RWPE2 (cell line): Measurements from ENCODE around the gene UTP25.
A peak's percentile ranks its signal among the peaks of the same experiment; 100 is the strongest.
"Not testable (repeated sequence)": the region's sequence is repeated elsewhere in the genome, so short reads cannot be mapped to it uniquely, and the experiment has no call there.

Experiments
- ATAC-seq: fragments of 200-7000 bp; cut with Tn5 transposase; 3 replicates; pipeline ENCODE4 v1.9.1; 2021; ENCODE audit warnings: low read depth
- DNase-seq: peaks from one replicate; pipeline ENCODE4 v3.0.0-alpha.2; 2020; ENCODE audit warnings: low spot score
- H3K27ac ChIP-seq: fragments of 450-650 bp; 2 replicates; pipeline ENCODE4 v1.5.1; 2017; ENCODE audit warnings: mild to moderate bottlenecking; ENCODE audit not compliant: poor library complexity, severe bottlenecking
- H3K27me3 ChIP-seq: fragments of 250-450 bp; sonication (Bioruptor Pico); 2 replicates; pipeline ENCODE4 v1.5.1; 2021; ENCODE audit warnings: mild to moderate bottlenecking, moderate library complexity; ENCODE audit not compliant: insufficient read depth, poor library complexity, severe bottlenecking
- H3K36me3 ChIP-seq: fragments of 250-450 bp; sonication (Bioruptor Pico); 2 replicates; pipeline ENCODE4 v1.5.1; 2020; ENCODE audit warnings: low read depth, mild to moderate bottlenecking, moderate library complexity
- H3K4me1 ChIP-seq: fragments of 250-450 bp; sonication (Bioruptor Pico); 2 replicates; pipeline ENCODE4 v1.5.1; 2021; ENCODE audit warnings: mild to moderate bottlenecking, moderate library complexity; ENCODE audit not compliant: insufficient read depth, poor library complexity, severe bottlenecking
- H3K4me3 ChIP-seq: fragments of 250-450 bp; sonication (Bioruptor Pico); 2 replicates; pipeline ENCODE4 v1.5.1; 2021; ENCODE audit warnings: mild to moderate bottlenecking, moderate library complexity; ENCODE audit not compliant: severe bottlenecking
- H3K9me3 ChIP-seq: fragments of 250-450 bp; sonication (Bioruptor Pico); 2 replicates; pipeline ENCODE4 v1.5.1; 2021; ENCODE audit warnings: mild to moderate bottlenecking, moderate library complexity; ENCODE audit not compliant: severe bottlenecking
- CTCF ChIP-seq: fragments of 450-650 bp; IDR thresholded peaks from one replicate; pipeline ENCODE4 v1.5.1; 2017; ENCODE audit warnings: mild to moderate bottlenecking, moderate library complexity; ENCODE audit not compliant: poor library complexity, severe bottlenecking

UTP25 gene

GRCh38 chr1:209899948-209900347 is 72.2 kb downstream of the UTP25 start:
- Histone ChIP-seq H3K4me3 (no peak overlapping the region), H3K27ac (peak overlapping the region; percentile 69), H3K36me3 (no peaks in the 10 kb centered on the region), H3K9me3 (no peaks in the 10 kb centered on the region), H3K4me1 (peaks cover 26% of the 10 kb centered on the region), H3K27me3 (no peaks in the 10 kb centered on the region)
- ATAC-seq (no peak), DNase-seq (no peak)
- no peak for TF ChIP-seq CTCF

- no peaks in the 10 kb centered on the region for H3K27me3 ChIP-seq
- H3K9me3 ChIP-seq, result no peaks in the 10 kb centered on the region
- ATAC-seq (peak; percentile 96), DNase-seq (no peak)
- H3K4me1 ChIP-seq, result peaks cover 21% of the 10 kb centered on the region
- peak overlapping the region; percentile 69 for H3K27ac ChIP-seq
- H3K4me3 ChIP-seq, result no peak overlapping the region
- TF ChIP-seq CTCF, result no peak
- H3K36me3 ChIP-seq, result no peaks in the 10 kb centered on the region
Observed at GRCh38 chr1:209900734-209901133, 73.0 kb downstream of the UTP25 start.

- Histone ChIP-seq H3K36me3 (no peaks in the 10 kb centered on the region), H3K4me1 (peaks cover 16% of the 10 kb centered on the region), H3K27ac (peak overlapping the region; percentile 69), H3K4me3 (no peak overlapping the region), H3K27me3 (no peaks in the 10 kb centered on the region), H3K9me3 (no peaks in the 10 kb centered on the region)
- ATAC-seq (no peak), DNase-seq (no peak)
- TF ChIP-seq CTCF, result no peak
Observed at GRCh38 chr1:209901211-209901610, 73.4 kb downstream of the UTP25 start.

GRCh38 chr1:209904774-209905173 is 77.0 kb downstream of the UTP25 start:
- not testable (repeated sequence) for H3K9me3 ChIP-seq

More at GRCh38 chr1:209904774-209905173, 77.0 kb downstream of the UTP25 start:
- H3K36me3 ChIP-seq, DNase-seq, H3K27me3 ChIP-seq, H3K4me3 ChIP-seq, H3K27ac ChIP-seq, ATAC-seq: not testable (repeated sequence)
- H3K4me1 ChIP-seq, result peaks cover 12% of the 10 kb centered on the region
